Measurements from ENCODE around the gene SLC22A2. TPM values are rescaled to one million over a fixed set of nuclear protein-coding genes. Genes with fewer than 3 reads are reported as not detected.
"Not testable (repeated sequence)": the region's sequence is repeated elsewhere in the genome, so short reads cannot be mapped to it uniquely, and the experiment has no call there.

Gene SLC22A2
- total RNA-seq, 4 donors from 2014 or later: not detected

- DNase-seq: no peak
- WGBS, 2 donors: 78 to 88% methylated on average over 4 of the region's 4 CpGs
- Histone ChIP-seq H3K4me1 (peaks cover 0 to 20% (median 5%) of the 10 kb centered on the region in 3 donors), H3K27me3 (no peaks in the 10 kb centered on the region), H3K9me3 (no peaks in the 10 kb centered on the region), H3K27ac (peak overlapping the region in 2 of 4 donors; percentile 72 to 73), H3K4me3 (no peak overlapping the region), H3K36me3 (no peaks in the 10 kb centered on the region)
- no peak for TF ChIP-seq CTCF (IDR thresholded peaks at IDR 0.05)
- no peak for TF ChIP-seq POLR2A (IDR thresholded peaks at IDR 0.05)
- intact Hi-C loops (cut with DNase I): no loop called here
Observed at GRCh38 chr6:160239929-160240690, 18.5 kb downstream of the SLC22A2 start.

- no peaks in the 10 kb centered on the region for H3K9me3 ChIP-seq
- no peaks in the 10 kb centered on the region for H3K27me3 ChIP-seq
- TF ChIP-seq POLR2A (IDR thresholded peaks at IDR 0.05) (no peak), CTCF (IDR thresholded peaks at IDR 0.05) (no peak)
- H3K27ac ChIP-seq: peak overlapping the region; percentile 45 to 73 (median 68)
- 62 to 70% methylated on average over 5 of the region's 5 CpGs for WGBS, 2 donors
- peaks cover 0 to 20% (median 5%) of the 10 kb centered on the region in 3 donors for H3K4me1 ChIP-seq
- no peak overlapping the region for H3K4me3 ChIP-seq
- H3K36me3 ChIP-seq: no peaks in the 10 kb centered on the region
- no peak for DNase-seq
- intact Hi-C loops (cut with DNase I): no loop called here
Observed at GRCh38 chr6:160238761-160239751, 19.6 kb downstream of the SLC22A2 start.

GRCh38 chr6:160238278-160238711, 20.3 kb downstream of the SLC22A2 start:
- TF ChIP-seq CTCF (IDR thresholded peaks at IDR 0.05): no peak
- no peak for TF ChIP-seq POLR2A (IDR thresholded peaks at IDR 0.05)
- H3K27me3 ChIP-seq: no peaks in the 10 kb centered on the region
- intact Hi-C loops (cut with DNase I): no loop called here
- no peaks in the 10 kb centered on the region for H3K36me3 ChIP-seq
- no peaks in the 10 kb centered on the region for H3K9me3 ChIP-seq
- no peak overlapping the region for H3K4me3 ChIP-seq
- DNase-seq: no peak
- peak overlapping the region; percentile 36 to 73 (median 68) for H3K27ac ChIP-seq
- WGBS, 2 donors: 17 to 19% methylated on average over 2 of the region's 2 CpGs
- peaks cover 0 to 20% (median 5%) of the 10 kb centered on the region in 3 donors for H3K4me1 ChIP-seq

GRCh38 chr6:160237597-160238275, 20.9 kb downstream of the SLC22A2 start:
- intact Hi-C loops (cut with DNase I); H3K4me3 ChIP-seq; H3K27me3 ChIP-seq; DNase-seq; H3K9me3 ChIP-seq; H3K36me3 ChIP-seq: not testable (repeated sequence)
- H3K4me1 ChIP-seq: peaks cover 0 to 20% (median 5%) of the 10 kb centered on the region in 3 donors
- H3K27ac ChIP-seq: peak overlapping the region; percentile 36 to 73 (median 68)
- 46 to 59% methylated on average over 2 of the region's 2 CpGs for WGBS, 2 donors

GRCh38 chr6:160236235-160236872, 22.3 kb downstream of the SLC22A2 start:
- 68 to 69% methylated on average over 2 of the region's 2 CpGs for WGBS, 2 donors
- intact Hi-C loops (cut with DNase I); H3K9me3 ChIP-seq; H3K4me3 ChIP-seq; H3K36me3 ChIP-seq; H3K27ac ChIP-seq; H3K27me3 ChIP-seq; DNase-seq: not testable (repeated sequence)
- peaks cover 0 to 20% (median 5%) of the 10 kb centered on the region in 3 donors for H3K4me1 ChIP-seq

- H3K4me1 ChIP-seq: peaks cover 0 to 15% (median 5%) of the 10 kb centered on the region in 3 donors
- H3K27ac ChIP-seq; DNase-seq; H3K4me3 ChIP-seq; H3K9me3 ChIP-seq; H3K36me3 ChIP-seq; intact Hi-C loops (cut with DNase I); H3K27me3 ChIP-seq: not testable (repeated sequence)
- 77 to 78% methylated on average over 12 of the region's 12 CpGs for WGBS, 2 donors
Observed at GRCh38 chr6:160233950-160234640, 24.5 kb downstream of the SLC22A2 start.
